Skeletal muscle tissue (tissue), 4 donors: ENCODE data around the gene EVC. TPM values are rescaled to one million over a fixed set of nuclear protein-coding genes. Genes with fewer than 3 reads are reported as not detected.

Experiments used
- H3K27ac ChIP-seq: one replicate; pipeline ENCODE4 v1.7.0; 2013; ENCODE audit warnings: mild to moderate bottlenecking, low read depth, low read length, inconsistent platforms
- H3K27me3 ChIP-seq, 3 donors: one replicate each; pipeline ENCODE4 v1.7.0; 2013; ENCODE audit warnings: low read length in 3 of 3; ENCODE audit not compliant: control insufficient read depth in 3 of 3, insufficient read depth in 3 of 3
- H3K36me3 ChIP-seq, 3 donors: one replicate each; pipeline ENCODE4 v1.7.0; 2013; ENCODE audit warnings: low read length in 3 of 3; ENCODE audit not compliant: control insufficient read depth in 3 of 3, insufficient read depth in 3 of 3
- H3K4me1 ChIP-seq, 3 donors: one replicate each; pipeline ENCODE4 v1.7.0; 2013; ENCODE audit warnings: low read length in 3 of 3, mild to moderate bottlenecking in 3 of 3; ENCODE audit not compliant: control insufficient read depth in 3 of 3, insufficient read depth in 3 of 3
- H3K4me3 ChIP-seq, 3 donors: one replicate each; pipeline ENCODE4 v1.7.0; 2013; ENCODE audit warnings: low read length in 3 of 3
- H3K9ac ChIP-seq, 3 donors: one replicate each; pipeline ENCODE4 v1.7.0; 2013; ENCODE audit warnings: low read length in 3 of 3, mild to moderate bottlenecking in 3 of 3, moderate library complexity in 2 of 3, low read depth in 1 of 3
- H3K9me3 ChIP-seq, 3 donors: one replicate each; pipeline ENCODE4 v1.7.0; 2013; ENCODE audit warnings: low read length in 3 of 3; ENCODE audit not compliant: control insufficient read depth in 3 of 3
- total RNA-seq: library from RNA; depleted of rRNA; stranded (reverse); fragments of >200 nt; gene quantifications from one replicate; pipeline ENCODE4 v1.2.3, GENCODE V29; 2014
- donor health status: Osteomylitis.

EVC gene
- total RNA-seq, 1 donor from 2014 or later, result 19.8 TPM

DNA sequence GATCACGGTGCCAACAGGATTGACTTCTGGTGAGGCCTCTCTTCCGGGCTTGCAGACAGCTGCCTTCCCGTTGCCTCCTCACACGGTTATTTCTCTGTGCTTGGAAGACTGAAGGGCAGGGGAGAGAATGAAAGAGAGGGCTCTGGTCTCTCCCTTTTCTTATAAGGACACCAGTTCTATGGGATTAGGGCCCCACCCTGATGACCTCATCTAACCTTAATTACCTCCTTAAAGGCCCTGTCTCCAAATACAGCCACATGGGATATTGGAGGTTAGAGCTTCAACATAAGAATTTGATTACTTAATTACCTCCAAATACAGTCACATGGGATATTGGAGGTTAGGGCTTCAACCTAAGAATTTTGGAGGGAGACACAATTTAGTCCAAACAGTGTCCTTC, 46.5 kb downstream of the EVC start:
- H3K9ac ChIP-seq, result no peak overlapping the region
- H3K27me3 ChIP-seq, result no peaks in the 10 kb centered on the region
- H3K27ac ChIP-seq, result no peak overlapping the region
- peaks cover 7 to 35% (median 8%) of the 10 kb centered on the region in 3 donors for H3K36me3 ChIP-seq
- no peak overlapping the region for H3K4me3 ChIP-seq
- H3K9me3 ChIP-seq, result peaks cover 0 to 7% (median 0%) of the 10 kb centered on the region in 3 donors
- no peaks in the 10 kb centered on the region for H3K4me1 ChIP-seq

DNA sequence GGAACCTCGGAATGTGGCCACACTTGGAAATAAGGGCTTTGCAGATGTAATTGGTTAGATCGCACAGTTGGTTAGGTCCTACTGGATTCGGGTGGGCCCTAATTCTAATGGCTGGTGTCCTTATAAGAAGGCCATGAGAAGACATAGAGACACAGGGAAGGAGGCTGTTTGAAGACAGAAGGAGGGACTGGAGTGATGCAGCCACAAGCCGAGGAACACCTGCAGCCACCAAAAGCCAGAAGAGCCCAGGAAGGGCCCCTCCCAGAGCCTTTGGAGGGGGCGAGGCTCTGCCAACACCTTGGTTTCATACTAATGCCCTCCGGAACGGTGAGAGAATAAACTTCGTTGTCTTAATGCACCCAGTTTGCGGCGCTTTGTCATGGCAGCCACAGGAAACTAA, 47.0 kb downstream of the EVC start:
- Histone ChIP-seq H3K36me3 (peaks cover 7 to 35% (median 8%) of the 10 kb centered on the region in 3 donors), H3K4me3 (no peak overlapping the region), H3K27ac (no peak overlapping the region), H3K27me3 (no peaks in the 10 kb centered on the region), H3K9me3 (peaks cover 0 to 7% (median 0%) of the 10 kb centered on the region in 3 donors), H3K9ac (no peak overlapping the region), H3K4me1 (no peaks in the 10 kb centered on the region)

DNA sequence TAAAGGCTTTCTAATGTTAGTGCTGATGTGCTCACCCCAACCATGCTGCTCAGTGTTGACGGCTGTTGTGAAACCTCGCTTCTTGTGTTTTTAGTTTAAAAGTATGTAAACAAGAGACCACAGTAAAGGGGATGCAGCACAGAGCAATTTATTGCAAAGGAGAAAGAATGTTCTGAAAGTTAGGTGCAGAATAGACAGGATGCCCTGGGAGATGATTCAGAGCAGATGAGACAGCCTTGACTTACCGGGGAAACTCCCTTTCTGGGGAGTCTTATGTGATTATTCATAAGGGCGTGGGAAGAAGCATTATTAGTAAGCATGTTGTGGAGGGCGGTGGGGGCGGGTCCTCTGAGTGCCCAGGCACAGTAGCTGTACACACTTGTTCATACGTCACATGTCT, 47.7 kb downstream of the EVC start:
- no peak overlapping the region for H3K27ac ChIP-seq
- H3K4me1 ChIP-seq, result no peaks in the 10 kb centered on the region
- no peak overlapping the region for H3K4me3 ChIP-seq
- peaks cover 7 to 31% (median 8%) of the 10 kb centered on the region in 3 donors for H3K36me3 ChIP-seq
- H3K27me3 ChIP-seq, result no peaks in the 10 kb centered on the region
- H3K9ac ChIP-seq, result no peak overlapping the region
- peaks cover 0 to 7% (median 0%) of the 10 kb centered on the region in 3 donors for H3K9me3 ChIP-seq

DNA sequence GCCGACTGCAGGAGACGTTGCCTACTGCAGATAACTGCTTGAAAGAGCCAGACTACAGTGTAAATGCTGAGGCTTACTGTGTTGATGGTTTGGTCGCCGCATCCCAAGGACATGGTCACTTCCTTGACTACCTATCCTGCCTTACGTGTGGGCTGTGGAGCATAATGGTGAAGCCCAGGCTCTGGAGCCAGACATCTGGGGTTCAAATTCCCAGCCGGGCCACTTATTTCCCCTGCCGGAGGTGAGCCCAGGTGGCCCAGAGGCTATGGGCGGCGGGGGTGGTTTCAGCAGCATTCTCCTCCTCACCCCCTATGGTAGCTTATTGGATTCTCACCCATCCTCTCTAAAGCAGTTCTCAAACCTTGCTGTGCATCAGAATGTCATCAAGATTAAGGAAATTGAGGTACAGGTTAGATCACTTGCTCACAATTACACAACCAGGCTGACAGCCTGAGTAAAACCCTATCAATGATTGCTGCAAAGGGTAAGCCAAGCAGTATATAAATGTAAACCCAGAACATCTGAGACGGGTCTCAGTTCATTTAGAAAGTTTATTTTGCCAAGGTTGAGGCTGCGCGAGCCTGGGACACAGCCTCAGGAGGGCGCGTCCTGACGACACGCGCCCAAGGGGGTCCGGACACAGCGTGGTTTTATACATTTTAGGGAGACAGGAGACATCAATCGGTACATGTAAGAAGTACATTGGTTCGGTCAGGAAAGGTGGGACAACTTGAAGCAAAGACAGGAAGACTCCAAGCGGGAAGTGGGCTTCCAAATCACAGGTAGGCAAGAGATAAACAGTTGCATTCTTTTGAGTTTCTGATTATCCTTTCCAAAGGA, 48.5 kb downstream of the EVC start:
- Histone ChIP-seq H3K36me3 (peaks cover 7 to 24% (median 8%) of the 10 kb centered on the region in 3 donors), H3K9me3 (peaks cover 0 to 7% (median 0%) of the 10 kb centered on the region in 3 donors), H3K27me3 (no peaks in the 10 kb centered on the region), H3K4me3 (no peak overlapping the region), H3K27ac (no peak overlapping the region), H3K9ac (no peak overlapping the region), H3K4me1 (no peaks in the 10 kb centered on the region)

DNA sequence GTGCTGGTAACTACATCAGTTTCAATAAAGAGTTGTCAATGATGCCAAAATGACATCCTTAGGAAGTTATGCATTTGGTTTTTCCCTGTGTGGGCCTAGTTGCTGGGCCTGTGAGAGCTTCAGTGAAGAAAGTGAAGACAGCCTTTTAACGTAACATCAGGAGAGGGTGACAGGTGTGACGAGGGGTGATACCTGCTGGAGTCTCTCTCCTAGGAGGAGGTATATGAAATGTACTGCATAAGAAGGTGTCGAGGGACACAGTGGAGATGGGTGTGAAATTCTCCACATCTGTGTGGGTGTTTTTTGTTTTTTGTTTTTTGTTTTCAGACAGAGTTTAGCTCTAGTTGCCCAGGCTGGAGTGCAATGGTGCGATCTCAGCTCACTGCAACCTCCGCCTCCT, 49.2 kb downstream of the EVC start:
- H3K9ac ChIP-seq, result no peak overlapping the region
- peaks cover 0 to 7% (median 0%) of the 10 kb centered on the region in 3 donors for H3K9me3 ChIP-seq
- peaks cover 7 to 22% (median 8%) of the 10 kb centered on the region in 3 donors for H3K36me3 ChIP-seq
- H3K4me1 ChIP-seq, result no peaks in the 10 kb centered on the region
- no peaks in the 10 kb centered on the region for H3K27me3 ChIP-seq
- no peak overlapping the region for H3K27ac ChIP-seq
- H3K4me3 ChIP-seq, result no peak overlapping the region

DNA sequence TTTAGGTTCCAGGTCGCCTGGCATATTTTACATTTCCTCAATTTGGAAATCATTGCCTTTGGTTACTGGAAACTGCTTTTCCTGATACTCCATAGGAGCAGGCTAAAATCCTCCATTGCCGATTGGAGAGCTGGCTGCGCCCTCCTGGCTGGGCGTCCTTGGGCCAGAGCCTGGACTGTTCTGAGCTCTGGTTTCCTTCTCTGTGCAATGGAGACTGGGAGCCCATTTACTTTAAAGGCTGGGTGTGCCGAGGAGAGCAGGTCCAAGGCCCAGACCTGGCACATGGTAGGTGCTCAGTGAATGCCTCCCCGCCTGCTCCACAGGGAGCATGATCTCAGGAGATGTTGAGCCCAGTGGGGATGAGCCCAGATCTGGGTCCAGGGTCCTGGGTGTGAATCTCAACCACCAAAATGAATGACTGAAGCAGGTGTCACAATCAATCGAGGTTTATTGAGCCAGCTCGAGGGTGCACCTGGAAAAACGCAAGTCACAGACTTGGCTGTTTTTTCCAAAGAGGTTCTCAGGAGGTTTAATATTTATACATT, 50.0 kb downstream of the EVC start:
- Histone ChIP-seq H3K9ac (no peak overlapping the region), H3K27ac (no peak overlapping the region), H3K27me3 (no peaks in the 10 kb centered on the region), H3K9me3 (peaks cover 0 to 7% (median 0%) of the 10 kb centered on the region in 3 donors), H3K36me3 (peaks cover 6 to 17% (median 7%) of the 10 kb centered on the region in 3 donors), H3K4me1 (no peaks in the 10 kb centered on the region), H3K4me3 (no peak overlapping the region)

DNA sequence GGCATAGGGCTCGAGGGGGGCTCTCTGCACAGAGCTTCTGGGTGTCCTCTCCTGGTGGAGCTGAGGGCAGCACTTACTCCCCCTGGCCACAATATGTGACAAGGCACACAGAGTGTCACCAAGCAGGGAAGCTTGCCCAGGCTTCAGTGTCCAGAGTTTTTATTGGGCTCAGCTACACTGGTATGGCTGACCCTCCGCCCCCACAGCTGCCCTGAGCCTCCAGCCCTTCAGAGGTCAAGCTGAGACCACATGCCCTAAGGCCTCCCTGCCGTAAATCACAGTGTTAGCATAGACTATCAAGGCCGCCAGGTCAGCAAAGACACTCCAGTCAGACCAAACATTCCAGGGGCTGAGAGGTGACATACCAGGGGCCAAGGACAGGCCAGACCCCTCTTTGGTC, 59.0 kb downstream of the EVC start:
- no peak overlapping the region for H3K27ac ChIP-seq
- no peaks in the 10 kb centered on the region for H3K27me3 ChIP-seq
- H3K9me3 ChIP-seq, result peaks cover 0 to 2% (median 0%) of the 10 kb centered on the region in 3 donors
- H3K9ac ChIP-seq, result no peak overlapping the region
- H3K36me3 ChIP-seq, result peaks cover 0 to 2% (median 0%) of the 10 kb centered on the region in 3 donors
- H3K4me3 ChIP-seq, result no peak overlapping the region
- H3K4me1 ChIP-seq, result no peaks in the 10 kb centered on the region

DNA sequence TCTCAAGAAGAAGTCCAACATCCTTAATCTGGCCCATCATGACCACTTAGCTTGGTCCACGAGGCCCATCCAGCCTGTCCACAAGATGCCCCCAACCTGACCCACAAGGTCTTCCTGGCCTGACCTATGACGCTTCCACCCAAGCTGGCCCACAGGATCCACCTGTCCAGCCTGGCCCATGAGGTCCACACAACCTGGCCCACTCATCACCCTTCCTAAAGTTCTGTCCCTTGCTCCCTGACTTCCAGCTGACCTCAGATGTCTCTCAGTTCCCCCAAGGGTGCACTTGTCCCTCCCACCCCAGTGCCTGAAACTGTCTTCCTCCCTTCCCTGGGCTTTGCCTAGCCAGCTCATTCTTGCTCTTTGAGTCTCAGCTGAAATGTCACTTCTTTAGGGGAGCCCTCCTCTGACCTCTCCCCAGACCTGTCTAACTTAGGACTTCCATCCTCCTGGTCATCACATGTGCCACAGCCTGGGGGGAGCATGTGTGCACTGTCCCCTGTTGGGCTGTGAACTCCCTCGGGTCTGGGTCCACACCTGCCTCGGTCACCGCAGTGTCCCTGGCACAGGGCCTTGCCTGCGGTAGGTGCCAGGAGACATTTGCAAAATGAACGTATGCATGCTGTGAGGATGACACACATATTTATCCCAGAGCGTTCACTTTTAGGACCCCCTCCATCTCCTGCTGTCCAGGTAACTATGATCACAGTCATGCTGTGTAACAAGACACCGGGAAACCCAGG, 61.7 kb downstream of the EVC start:
- Histone ChIP-seq H3K27ac (no peak overlapping the region), H3K4me1 (no peaks in the 10 kb centered on the region), H3K9me3 (peaks cover 4 to 14% (median 8%) of the 10 kb centered on the region in 3 donors), H3K9ac (no peak overlapping the region), H3K4me3 (no peak overlapping the region), H3K36me3 (peaks cover 0 to 6% (median 2%) of the 10 kb centered on the region in 3 donors), H3K27me3 (no peaks in the 10 kb centered on the region)

DNA sequence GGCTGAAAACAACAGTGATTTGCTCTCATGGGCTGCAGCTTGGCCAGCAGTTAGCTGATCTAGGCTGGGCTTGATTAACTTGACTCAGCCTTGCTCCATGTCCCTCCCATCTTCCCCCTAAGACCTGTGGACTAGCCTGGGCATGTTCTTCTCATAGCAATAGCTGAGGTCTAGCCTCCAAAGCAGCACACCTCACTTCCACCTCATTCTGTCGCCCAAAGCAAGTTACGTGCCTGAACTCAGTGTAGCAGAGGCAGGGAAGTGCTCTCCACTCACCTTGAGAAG, 62.2 kb downstream of the EVC start:
- no peak overlapping the region for H3K9ac ChIP-seq
- H3K9me3 ChIP-seq, result peaks cover 4 to 14% (median 8%) of the 10 kb centered on the region in 3 donors
- H3K4me1 ChIP-seq, result no peaks in the 10 kb centered on the region
- peaks cover 0 to 6% (median 2%) of the 10 kb centered on the region in 3 donors for H3K36me3 ChIP-seq
- H3K4me3 ChIP-seq, result no peak overlapping the region
- no peak overlapping the region for H3K27ac ChIP-seq
- H3K27me3 ChIP-seq, result no peaks in the 10 kb centered on the region
